ENCODE measurements around the gene TRIM58. TPM values are rescaled to one million over a fixed set of nuclear protein-coding genes. Genes with fewer than 3 reads are reported as not detected.

The TRIM58 gene
- total RNA-seq, 1 donor from 2014 or later: 4.2 TPM

DNA sequence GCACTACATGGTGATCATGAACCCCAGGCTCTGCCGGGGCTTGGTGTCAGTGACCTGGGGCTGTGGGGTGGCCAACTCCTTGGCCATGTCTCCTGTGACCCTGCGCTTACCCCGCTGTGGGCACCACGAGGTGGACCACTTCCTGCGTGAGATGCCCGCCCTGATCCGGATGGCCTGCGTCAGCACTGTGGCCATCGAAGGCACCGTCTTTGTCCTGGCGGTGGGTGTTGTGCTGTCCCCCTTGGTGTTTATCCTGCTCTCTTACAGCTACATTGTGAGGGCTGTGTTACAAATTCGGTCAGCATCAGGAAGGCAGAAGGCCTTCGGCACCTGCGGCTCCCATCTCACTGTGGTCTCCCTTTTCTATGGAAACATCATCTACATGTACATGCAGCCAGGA, 39.0 kb downstream of the TRIM58 start:
- Histone ChIP-seq H3K27me3 (ENCODE audit: control insufficient read depth, insufficient read depth, low read length) (no peaks in the 10 kb centered on the region), H3K36me3 (ENCODE audit: control insufficient read depth, insufficient read depth, low read length) (no peaks in the 10 kb centered on the region), H3K4me3 (ENCODE audit: low read depth, low read length) (no peak overlapping the region)
- TF ChIP-seq, protein P1, sequence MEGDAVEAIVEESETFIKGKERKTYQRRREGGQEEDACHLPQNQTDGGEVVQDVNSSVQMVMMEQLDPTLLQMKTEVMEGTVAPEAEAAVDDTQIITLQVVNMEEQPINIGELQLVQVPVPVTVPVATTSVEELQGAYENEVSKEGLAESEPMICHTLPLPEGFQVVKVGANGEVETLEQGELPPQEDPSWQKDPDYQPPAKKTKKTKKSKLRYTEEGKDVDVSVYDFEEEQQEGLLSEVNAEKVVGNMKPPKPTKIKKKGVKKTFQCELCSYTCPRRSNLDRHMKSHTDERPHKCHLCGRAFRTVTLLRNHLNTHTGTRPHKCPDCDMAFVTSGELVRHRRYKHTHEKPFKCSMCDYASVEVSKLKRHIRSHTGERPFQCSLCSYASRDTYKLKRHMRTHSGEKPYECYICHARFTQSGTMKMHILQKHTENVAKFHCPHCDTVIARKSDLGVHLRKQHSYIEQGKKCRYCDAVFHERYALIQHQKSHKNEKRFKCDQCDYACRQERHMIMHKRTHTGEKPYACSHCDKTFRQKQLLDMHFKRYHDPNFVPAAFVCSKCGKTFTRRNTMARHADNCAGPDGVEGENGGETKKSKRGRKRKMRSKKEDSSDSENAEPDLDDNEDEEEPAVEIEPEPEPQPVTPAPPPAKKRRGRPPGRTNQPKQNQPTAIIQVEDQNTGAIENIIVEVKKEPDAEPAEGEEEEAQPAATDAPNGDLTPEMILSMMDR (IDR thresholded peaks at IDR 0.05; ENCODE audit: insufficient read depth, low read length, poor library complexity, severe bottlenecking): no peak
- DNase-seq (ENCODE audit: low read depth): no peak

DNA sequence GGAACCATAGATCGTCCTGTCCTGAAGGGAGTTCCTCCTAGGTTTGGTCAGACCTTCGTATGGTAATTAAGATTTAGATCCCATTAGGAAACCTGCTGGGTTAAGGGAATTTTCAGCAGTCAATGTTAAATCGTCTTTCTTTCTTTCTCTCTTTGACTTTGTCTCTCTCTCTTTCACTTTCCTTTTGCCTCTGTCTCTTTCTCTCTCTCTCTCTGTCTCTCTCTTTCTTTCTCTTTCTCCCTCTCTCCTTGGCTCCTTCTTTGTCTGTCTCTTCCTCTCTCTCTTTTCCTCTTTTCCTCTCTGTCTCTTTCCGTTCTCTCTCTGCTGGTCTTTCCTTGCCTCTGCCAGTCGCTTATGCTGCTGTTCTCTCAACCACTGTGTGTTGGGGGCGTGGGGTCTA, 47.1 kb downstream of the TRIM58 start:
- DNase-seq (ENCODE audit: low read depth): no peak
- H3K4me3 ChIP-seq (ENCODE audit: low read depth, low read length): no peak overlapping the region

DNA sequence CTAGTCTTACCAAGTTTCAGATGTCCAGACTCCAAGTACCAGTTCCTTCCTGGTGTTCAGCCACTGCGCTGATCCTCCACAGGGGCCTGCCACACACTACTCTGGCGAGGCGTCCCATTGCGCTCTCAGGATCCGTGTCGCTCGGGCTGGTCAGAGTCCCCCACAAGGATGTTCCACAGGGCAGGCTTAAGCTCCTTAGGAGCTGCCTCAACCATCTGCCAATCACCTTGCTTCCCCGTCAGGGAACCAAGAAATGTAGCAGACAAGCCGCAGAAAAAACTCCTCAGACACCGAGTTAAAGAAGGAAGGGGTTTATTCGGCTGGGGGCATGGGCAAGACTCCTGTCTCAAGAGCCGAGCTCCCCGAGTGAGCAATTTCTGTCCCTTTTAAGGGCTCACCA, 48.2 kb downstream of the TRIM58 start:
- TF ChIP-seq, protein P1 (IDR thresholded peaks at IDR 0.05; ENCODE audit: insufficient read depth, low read length, poor library complexity, severe bottlenecking): no peak
- Histone ChIP-seq H3K4me3 (ENCODE audit: low read depth, low read length) (no peak overlapping the region), H3K27me3 (ENCODE audit: control insufficient read depth, insufficient read depth, low read length) (no peaks in the 10 kb centered on the region), H3K36me3 (ENCODE audit: control insufficient read depth, insufficient read depth, low read length) (no peaks in the 10 kb centered on the region)
- no peak for DNase-seq (ENCODE audit: low read depth)

More for the DNA sequence above, 47.1 kb downstream of the TRIM58 start:
- H3K36me3 ChIP-seq (ENCODE audit: control insufficient read depth, insufficient read depth, low read length): no peaks in the 10 kb centered on the region
- TF ChIP-seq, protein P1 (IDR thresholded peaks at IDR 0.05; ENCODE audit: insufficient read depth, low read length, poor library complexity, severe bottlenecking): no peak
- no peaks in the 10 kb centered on the region for H3K27me3 ChIP-seq (ENCODE audit: control insufficient read depth, insufficient read depth, low read length)

DNA sequence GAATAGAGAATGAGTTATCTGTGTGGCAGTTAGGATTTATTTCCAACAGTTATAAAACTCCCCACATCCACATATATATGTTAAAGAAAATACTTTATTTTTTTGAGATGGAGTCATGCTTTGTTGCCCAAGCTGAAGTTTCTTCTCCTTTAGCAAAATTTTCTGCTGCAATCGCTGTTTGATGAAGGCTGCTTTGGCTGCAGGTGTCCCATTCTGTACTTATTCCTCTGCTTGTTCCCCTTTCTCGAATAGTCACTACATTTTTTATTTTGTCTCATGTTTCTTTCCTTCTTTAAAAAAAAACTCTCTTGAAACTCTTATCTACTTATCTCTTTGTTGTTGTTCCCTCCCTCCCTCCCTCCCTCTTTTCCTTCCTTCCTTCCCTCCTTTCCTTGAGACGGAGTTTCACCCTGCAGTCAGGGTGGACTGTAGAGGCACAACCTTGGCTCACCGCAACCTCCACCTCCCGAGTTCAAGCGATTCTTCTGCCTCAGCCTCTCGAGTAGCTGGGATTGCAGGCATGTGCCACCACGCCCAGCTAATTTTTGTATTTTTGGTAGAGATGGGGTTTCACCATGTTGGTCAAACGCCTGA, 49.0 kb downstream of the TRIM58 start:
- H3K4me3 ChIP-seq (ENCODE audit: low read depth, low read length): no peak overlapping the region
- TF ChIP-seq, protein P1 (IDR thresholded peaks at IDR 0.05; ENCODE audit: insufficient read depth, low read length, poor library complexity, severe bottlenecking): no peak
- no peak for DNase-seq (ENCODE audit: low read depth)

DNA sequence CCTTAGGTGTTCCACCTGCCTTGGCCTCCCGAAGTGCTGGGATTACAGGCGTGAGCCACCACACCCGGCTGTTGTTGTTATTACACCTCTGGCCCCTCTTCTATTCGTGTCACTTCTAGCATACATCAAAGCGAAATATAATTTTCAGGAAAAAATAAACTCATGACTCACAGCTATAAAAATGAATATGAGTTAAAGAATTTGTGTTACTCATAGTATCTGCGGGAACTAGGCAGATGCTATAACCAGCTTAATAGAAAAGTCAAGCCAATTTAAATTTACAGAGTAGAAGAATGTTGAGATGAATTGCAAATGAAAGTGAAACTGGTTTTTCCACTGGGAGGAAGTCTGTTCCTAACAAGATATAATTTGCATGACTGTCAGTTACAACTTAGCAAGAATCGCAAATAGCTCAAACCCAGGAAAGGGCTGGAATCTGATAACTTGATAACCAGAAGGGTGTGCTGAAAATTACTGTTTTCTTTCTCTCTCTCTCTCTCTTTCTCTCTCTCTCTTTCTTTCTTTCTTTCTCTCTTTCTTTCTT, 49.6 kb downstream of the TRIM58 start:
- no peak for DNase-seq (ENCODE audit: low read depth)
- Histone ChIP-seq H3K4me3 (ENCODE audit: low read depth, low read length) (no peak overlapping the region), H3K36me3 (ENCODE audit: control insufficient read depth, insufficient read depth, low read length) (no peaks in the 10 kb centered on the region), H3K27me3 (ENCODE audit: control insufficient read depth, insufficient read depth, low read length) (no peaks in the 10 kb centered on the region)
- TF ChIP-seq, protein P1 (IDR thresholded peaks at IDR 0.05; ENCODE audit: insufficient read depth, low read length, poor library complexity, severe bottlenecking): no peak

More for the DNA sequence above, 49.0 kb downstream of the TRIM58 start:
- Histone ChIP-seq H3K27me3 (ENCODE audit: control insufficient read depth, insufficient read depth, low read length) (no peaks in the 10 kb centered on the region), H3K36me3 (ENCODE audit: control insufficient read depth, insufficient read depth, low read length) (no peaks in the 10 kb centered on the region)

DNA sequence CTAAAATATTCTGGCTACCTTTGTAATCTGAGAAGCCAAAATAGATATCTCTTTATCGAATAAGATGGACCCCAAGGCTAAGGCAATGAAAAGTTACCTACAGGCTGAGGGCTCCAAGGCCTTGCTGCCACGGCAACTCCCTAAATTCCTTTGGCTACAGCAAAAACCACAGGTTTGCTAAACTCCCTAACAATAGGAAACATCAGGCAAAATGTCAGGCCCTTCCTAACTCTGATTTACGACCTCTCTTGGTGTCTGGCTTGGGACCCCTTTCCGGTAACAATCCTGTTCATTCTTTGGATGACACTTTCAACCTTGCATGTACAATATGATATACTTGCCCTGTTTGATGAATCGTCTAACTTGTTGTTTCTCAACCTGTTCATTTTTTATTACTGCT, 51.8 kb downstream of the TRIM58 start:
- Histone ChIP-seq H3K4me3 (ENCODE audit: low read depth, low read length) (no peak overlapping the region), H3K27me3 (ENCODE audit: control insufficient read depth, insufficient read depth, low read length) (no peaks in the 10 kb centered on the region), H3K36me3 (ENCODE audit: control insufficient read depth, insufficient read depth, low read length) (no peaks in the 10 kb centered on the region)
- TF ChIP-seq, protein P1 (IDR thresholded peaks at IDR 0.05; ENCODE audit: insufficient read depth, low read length, poor library complexity, severe bottlenecking): no peak
- no peak for DNase-seq (ENCODE audit: low read depth)
